Activated CD4-positive, alpha-beta T cell treated with anti-CD3 and anti-CD28 coated beads for 1 hour (primary cell): ENCODE data around the gene CAMK2N1.
"Not testable (repeated sequence)": the region's sequence is repeated elsewhere in the genome, so short reads cannot be mapped to it uniquely, and the experiment has no call there.

Experiments used
- DNase-seq: peaks from one replicate; pipeline ENCODE4 v3.0.0-alpha.2; 2020

The CAMK2N1 gene

DNA sequence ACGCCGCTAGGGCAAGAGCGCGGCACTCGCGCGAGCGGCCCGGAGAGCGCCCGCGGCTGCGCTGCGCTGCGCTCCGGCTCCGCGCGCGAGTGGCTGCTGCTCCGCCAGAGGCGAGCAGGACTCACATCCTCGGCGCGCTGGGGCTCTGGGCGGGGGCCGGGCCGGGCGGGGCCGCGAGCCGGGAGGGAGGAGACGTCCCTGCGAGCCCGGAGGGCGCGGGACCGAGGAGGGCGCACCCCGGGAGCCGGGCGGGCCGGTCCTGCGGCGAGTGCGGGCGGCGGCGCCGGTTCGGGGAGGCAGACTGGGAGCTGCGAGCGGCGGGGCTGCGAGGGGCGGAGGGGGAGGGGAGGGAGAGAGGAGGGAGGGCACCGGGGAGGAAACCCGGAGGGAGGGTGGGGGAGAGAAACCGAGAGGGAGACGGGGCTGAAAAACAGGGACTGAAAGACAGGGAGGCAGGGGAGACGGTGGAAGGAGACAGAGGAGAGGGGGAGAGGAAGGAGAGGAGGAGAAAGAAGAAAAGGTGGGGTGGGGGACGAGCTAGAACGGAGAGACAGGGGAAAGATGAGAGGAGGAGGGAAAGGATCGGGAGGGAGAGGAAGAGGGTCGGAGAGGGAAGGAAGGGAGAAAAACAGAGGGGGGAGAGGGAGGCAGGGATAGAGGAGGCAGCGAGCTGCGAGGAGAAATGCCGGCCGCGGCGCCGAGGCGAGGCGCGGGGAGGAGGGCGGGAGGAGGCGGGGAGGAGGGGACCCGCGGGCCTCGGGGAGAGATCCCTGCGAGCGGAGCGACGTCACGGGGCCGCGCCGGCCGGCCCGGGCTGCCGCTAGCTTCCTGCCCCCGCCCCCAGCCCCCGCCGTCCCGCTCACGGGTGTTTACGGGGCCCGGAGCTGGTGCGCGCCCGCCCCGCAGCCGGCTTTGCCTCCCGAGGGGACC lies at the start of gene CAMK2N1:
TSS of gene CAMK2N1 (minus strand) at position 684 of the 930 bp plus-strand sequence. CDS start 831 bp downstream, outside the sequence.
- DNase-seq: peak; percentile 46

DNA sequence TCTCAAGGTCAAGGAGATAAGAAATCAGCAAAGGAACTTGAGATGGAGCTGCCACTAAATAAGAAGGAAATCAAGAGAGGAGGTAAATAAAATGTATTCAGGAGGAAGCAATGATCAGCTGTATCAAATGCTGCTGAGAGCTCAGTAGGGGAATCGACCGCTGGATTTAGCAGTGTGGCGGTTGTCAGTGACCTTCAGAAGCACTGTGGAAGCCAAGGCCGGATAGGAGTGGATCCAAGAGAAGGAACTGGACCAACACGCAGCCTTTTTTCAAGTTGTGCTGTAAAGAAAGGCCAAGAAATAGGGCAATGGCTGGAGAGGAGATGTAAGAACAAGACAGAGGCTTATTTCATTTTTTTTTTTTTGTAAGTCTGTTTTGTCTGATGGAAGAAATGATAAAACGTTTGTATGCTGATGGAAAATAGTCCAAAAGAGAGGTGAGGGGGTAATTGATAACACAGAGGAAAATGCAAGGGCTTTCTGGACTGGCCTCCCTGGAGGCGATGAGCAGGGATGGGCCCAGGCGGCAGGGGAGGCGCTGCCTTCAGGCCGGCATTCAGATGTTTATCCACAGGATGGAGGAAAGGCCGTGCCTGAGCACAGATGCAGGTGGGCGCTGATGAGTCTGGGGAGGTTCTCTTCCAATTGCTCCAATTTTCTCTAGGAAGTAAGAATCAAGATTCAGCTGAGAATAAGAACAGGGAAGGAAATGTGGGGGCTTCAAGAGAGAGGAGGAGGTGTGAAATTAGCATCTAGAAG lies 48.8 kb upstream of the CAMK2N1 start:
- DNase-seq: no peak

DNA sequence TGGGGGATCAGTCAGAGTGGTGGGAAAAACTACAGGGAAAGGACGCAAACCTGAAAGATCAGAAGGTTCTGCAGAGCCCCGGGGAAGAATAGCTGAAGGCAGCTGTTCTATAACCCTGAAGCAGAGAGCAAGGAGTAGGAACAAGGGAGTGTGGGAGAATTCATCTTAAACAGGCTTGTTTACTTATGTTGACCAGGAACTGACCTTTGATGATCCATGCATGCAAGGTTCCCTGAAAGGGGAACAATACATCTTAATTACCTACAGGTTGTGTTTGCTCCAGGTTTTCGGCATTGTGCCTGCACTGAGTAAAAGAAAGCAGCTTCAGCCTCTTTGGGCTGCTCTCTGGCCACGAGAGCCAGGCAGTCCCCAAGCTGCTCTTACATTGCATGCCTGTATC lies 47.6 kb upstream of the CAMK2N1 start:
- no peak for DNase-seq

DNA sequence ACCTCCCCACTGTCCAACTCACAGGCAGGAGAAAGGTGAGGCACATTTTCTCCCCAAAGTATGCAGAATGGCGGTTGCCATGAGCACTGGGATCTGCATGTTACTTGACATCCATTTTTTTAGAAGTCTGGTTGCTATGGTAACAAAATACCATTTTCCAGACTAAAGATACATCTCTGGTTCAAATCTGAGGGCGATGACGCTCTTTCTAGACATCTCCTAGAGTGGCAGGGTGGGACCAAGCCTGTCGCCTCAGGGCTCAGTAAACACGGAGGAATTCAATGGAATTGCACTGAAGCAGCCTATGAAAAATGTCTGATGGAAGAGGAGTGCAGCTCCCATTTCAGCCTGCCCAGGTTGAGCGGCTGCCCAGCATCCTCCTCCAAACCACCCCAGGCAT lies 44.9 kb upstream of the CAMK2N1 start:
- DNase-seq: no peak

DNA sequence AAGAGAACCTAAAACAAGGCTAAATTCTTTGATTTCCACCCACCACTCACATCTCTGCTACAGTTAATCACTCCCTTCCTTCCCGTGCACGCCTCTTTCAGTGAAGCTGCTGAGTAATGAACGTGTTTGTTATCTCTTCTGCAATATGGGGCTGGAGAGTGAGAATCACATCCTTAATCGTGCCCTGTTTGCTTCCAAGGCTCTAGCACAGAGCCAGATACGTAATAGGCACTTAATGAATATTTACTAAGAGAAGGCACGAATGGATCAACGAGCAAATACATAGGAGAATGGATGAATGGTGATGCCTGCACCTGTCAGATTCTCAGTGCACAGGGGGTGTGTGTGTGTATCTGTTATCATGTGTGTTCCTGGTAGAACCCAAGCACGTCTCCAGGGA lies 44.3 kb upstream of the CAMK2N1 start:
- no peak for DNase-seq

DNA sequence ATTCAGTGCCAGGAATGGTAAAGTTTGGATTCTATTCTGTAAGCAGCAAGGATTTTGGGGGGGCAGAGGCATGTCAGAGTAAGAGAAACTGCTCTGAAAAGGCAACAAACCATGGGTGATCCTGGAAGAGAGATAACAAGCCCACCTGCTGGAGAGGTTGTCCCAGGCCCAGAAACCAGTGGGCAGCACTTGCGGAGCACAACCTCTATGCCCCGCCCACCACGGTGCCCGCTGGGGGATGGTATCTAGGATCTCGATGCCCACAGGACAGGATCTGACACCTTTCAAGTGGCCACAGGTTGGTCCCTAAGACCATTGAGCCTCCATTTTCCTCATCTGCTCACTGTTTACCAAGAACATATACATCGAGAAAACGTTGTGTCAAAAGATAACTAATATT lies 42.2 kb upstream of the CAMK2N1 start:
- DNase-seq: no peak

DNA sequence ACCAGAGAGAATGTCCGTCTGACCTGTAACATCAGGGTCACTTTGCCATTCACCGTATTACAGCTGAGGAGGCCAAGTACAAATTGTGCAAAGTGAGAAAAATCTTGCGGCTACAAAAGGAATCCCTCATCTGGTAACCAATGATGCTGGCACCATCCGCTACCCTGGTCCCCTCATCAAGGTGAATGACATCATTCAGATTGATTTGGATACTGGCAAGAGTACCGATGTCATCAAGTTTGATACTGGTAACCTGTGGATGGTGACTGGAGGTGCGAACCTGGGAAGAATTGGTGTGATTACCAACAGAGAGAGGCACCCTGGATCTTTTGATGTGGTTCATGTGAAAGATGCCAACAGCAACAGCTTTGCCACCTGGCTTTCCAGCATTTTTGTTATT lies 40.3 kb upstream of the CAMK2N1 start:
- DNase-seq: no peak

DNA sequence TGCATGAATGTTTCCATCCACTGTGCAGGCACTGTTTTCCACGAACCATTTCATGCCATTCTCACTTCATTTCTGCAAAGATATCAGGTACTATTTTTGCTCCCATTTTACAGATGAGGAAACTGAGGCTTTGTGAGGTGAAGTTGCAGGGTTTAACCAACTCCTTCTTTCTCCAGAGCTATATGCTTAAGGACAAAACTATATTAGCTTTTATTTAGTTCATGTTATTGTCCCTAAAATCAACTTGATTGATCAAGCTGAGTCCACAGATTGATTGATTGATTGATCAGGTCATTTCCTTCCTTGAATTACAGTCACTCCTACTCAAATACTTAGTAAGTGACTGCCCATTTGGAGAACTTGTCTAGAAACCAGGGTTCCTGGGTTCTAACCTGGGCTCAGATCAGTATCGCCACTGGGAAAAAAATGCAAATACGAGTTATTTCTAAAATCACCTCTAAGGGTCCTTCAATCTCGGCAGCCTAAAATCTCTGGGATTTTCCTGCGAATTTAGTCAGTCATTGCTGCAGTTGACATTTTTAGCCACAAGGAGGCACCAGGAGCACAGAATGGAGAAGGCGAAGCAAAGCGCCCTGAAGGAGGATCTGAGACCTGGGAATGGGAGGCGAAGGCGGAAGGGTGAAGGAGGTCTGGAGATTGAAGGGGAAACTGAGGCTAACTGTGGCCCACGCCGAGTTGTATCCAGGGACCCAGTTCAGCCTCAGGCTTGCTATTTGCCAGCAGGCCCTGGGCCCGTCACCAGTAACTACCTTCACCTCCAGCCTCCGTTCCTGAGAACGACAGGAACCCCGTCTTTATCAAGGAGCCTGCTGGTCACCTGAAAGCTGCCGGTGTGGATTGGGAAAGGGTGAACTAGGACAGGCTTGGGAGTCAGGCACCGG lies 36.2 kb upstream of the CAMK2N1 start:
- peak; percentile 33 for DNase-seq

DNA sequence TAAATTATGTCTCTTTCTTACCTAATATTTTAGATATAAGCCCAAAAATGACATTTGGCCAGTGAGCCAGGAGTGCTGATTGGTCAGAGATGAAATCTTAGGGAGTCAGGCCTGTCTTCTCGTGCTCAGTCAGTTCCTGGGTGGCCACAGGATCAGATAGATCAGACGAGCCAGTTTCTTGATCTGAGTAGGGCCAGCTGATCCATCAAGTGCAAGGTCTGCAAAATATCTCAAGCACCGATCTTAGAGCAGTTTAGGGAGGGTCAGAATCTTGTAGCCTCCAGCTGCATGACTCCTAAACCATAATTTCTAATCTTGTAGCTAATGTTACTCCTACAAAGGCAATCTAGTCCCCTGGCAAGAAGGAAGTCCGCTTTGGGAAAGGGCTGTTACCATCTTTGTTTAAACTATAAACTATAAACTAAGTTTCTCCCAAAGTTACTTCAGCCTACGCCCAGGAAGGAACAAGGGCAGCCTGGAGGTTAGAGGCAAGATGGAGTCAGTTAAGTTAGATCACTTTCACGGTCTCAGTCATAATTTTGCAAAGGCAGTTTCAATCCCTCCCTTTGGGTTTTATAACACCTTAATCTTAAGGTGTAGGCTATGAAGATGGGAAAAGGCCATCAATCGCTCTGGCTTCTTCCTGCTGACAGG lies 33.7 kb upstream of the CAMK2N1 start:
- DNase-seq: not testable (repeated sequence)

DNA sequence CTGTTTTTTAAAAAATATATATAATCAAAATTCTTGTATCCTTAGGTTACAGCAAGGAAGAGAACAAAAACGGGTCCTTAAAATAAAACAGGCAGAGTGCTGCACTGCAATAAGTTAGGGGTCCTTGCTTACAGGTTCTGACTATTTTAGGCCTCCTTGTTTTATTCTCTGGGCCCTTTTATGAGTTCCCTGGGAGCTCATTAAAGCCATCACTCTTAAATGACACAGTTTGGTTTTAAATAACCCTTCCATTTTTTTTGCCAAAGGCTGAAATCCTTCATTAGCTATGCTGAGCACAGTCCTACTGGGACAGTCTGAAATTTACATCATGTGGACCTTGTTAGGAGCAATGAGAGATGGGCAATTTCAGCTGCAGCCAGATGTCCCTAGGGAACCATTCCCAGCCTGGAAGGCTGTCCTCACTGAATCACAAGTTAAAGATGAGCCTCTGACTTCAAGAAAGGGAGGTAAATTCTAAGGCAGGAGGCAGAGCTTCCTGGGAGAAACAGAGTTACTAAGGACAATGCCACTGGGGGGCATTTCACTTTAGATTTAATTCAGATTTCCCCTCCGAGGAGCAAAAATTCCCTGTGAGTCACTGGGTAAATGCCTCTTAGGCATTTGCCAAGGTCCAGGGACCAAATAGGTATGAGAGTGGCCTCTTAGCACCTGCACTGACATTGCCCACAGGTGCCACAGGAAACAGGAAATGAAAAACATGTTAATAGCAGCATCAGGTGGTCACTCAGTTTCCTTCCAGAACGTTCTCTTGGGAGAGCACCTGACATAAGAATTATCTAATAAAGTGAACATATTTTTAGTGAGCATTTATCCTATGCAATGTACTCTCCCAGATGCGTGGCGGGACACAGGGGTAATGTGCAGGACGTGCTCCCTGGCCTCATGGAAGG lies 25.8 kb upstream of the CAMK2N1 start:
- DNase-seq: no peak

DNA sequence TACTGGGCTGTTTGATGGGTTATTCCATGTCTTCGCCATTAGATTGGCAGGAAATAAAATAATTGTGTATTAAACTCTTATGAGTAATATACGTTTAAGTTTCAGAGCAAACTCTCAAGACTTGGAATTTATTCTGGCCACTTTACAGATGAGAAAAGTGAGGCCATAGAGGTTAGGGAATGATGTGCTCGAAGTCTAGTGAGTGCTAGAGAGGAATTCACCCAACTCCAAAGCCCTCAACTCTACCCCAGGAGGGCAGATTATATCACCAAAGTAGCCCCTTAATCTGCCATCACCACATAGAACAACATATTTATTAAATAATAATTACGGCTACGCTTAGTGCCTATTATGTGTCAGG lies 22.4 kb upstream of the CAMK2N1 start:
- no peak for DNase-seq

DNA sequence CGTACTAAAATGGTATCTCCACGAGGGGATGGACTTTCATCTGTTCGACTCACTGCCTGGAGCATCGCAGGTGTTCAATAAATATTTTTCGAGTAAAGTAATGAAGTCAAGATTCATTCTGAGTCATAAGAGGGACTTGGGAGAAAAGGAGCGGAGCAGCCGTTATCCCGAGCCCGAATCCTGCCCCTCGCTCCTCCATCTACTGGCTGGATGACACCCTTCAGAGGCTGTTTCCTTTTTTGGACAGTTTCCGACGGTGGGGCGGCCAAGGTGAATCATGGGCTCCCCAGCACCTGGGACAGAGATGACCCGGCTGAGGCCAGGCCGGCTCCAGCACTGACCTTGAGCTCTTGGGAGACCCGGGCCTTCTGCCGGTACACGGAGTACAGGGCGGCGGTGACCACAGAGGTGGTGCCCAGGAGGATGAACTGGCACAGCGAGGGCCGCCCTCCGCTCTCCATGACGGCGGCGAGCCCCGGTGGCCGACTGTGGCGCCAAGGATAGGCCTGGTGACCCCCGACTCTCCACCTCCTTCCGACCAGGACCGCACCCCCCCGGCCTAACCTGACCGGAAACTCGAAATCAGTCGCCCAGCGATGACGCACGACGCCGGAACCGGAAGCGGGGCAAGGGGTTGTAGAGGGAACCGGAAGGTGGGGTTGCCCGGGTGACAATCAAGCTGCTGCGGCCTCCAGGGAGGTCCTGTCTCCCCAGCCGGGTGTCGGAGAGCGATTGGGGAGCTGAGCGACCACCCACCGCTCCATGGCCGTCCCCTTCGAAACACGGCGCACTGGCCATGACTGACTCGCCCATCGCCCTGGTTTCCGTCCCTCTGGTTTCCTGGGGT lies 21.8 kb upstream of the CAMK2N1 start, which contains the start of gene MUL1:
TSS of gene MUL1 (minus strand) at position 588 of the 847 bp plus-strand sequence. CDS start at position 461, 127 bp downstream.
- peak; percentile 89 for DNase-seq

DNA sequence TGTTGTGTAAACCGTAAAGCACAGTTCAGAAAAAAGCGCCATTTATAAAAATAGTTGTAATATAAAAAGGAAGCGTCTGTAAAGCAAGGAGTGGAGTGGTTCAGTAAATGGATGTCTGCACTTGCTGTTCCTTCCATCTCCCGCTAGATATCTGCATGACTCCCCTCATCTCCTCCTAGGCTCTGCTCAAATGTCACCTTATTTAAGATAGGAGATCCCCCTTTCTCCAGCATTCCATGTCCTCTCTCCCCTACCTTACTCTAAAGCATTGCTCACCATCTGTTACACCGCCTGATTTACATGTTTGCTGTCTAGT lies 21.2 kb upstream of the CAMK2N1 start:
- no peak for DNase-seq

DNA sequence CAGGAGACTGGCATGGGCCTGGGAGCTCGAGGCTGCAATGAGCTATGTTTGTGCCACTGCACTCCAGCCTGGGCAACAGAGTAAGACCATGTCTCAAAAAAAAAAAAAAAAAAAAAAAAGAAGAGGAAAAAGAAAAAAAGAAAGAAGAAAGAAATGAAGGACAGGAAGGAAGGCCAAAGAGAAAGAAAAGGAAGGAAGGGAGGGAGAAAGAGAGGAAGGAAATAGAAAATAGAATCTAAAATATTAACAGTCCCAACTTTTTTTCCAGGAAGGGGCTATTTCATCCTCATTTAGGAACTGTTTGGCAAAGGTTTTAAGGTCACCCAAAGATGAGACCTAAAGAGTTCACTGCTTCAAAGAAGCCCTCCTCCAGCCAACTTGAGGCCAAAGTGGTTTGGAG lies 19.5 kb upstream of the CAMK2N1 start:
- no peak for DNase-seq

DNA sequence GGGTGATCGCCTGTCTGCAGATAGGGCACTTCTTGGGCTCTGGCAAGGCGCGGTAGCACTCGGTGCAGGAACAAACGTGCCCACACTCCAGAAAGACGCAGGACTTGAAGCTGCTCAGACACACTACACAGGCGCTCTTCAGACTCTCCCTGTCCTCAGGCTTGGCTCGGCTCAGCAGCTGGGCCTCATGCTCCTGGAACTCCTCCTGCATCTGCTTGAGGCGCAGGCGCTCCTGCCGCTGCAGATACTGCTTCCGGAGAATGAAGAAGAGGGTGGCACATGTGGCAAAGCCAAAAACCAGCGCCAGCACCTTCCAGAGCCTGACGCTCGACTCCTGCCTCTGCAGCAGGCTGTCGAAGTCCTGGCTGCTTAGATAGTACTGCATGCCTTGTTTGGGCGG lies 14.7 kb upstream of the CAMK2N1 start:
- DNase-seq: no peak

DNA sequence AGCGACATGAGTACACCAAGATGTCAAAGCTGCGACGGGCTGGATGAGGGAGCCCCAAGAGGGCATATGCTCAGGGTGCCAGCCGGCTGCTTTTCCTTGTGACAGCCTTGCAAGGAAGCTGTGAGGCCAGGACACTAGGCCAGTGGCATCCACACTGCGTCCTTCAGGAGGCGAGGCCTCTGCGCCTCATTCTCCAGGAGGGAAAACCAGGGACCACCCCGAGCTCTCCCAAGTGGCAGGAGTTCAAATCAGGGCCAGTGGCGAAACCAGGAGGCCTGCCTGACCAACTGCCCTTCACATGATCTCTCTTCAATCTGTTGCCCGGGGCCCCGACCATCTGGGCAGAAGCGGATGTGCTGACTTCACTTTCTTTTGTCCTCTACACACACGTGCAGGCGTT lies 13.7 kb upstream of the CAMK2N1 start:
- DNase-seq: no peak

DNA sequence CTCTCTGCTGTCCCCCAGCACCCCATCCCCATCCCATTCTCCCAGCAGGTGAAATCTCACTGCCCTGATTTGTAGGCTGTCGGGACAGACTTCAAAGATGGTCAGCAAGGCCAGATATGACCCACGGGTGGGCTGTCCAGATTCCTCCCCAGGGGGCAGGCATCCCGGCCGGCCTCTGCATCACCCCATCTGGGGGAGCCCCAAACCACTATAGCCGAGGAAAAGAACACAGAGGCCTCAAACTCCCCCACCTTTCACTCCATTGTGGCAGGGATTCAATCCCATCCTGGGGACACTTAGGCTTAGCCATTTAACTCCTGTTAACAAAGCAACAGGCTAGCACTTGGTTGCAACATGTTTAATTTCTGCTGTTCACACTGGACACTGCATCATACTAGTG lies 13.1 kb upstream of the CAMK2N1 start:
- DNase-seq: no peak

DNA sequence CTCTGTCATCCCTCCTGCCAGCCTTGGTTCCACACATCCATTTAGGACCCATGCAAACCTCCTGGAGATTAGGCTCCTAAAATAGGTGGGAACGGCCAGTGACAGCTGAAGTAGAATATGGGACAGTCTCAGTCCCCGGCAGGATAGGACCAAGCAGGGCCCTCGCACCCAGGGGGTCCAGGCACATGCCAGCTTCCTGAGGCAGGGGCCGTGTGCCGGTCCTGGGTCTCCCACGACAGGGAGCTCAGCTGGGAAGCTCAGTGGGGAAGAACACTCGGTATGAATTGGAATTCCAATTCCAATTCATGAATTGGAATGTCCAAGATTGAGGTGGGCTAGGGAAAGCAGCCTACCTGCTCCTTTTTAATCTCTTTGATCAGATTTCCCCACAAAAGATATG lies 12.1 kb upstream of the CAMK2N1 start:
- no peak for DNase-seq

DNA sequence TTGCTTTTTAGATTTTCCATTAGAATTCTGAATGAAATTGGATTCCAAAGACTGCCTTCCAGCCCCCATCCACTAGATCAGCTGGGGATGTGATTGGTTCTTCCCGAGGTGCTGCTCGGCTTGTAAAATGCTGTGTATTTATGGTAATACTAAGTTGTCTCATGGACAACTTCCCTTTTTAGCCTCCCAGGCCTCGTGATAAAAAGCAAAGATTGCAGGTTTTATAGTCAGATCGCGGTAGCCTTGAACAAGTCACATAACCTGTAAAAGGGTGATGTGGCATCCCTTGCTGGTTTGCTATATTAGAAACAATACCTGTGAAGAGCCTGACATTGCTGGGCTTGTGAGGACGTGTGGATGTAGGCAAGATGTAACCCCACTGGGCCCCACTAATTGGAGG lies 11.5 kb upstream of the CAMK2N1 start:
- no peak for DNase-seq

DNA sequence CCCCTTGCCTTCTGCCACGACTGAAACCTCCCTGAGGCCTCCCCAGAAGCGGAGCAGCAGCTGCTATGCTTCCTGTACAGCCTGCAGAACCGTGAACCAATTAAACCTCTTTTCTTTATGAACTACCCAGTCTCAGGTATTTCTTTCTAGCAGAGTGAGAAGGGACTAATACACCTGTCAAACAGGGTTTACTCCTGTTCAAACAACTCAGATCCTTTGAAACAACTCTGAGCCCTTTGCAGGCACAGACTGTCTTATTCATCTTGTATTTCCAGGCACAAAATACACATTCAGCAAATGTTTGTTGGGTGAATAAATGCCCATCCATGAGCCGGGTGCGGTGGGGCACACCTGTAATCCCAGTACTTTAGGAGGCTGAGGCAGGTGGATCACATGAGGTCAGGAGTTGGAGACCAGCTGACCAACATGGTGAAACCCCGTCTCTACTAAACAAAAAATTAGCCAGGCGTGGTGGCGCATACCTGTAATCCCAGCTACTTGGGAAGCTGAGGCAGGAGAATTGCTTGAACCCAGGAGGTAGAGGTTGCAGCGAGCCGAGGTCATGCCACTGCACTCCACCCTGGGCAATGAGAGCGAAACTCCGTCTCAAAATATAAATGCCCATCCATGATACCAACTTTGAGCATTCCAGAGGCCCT lies 10.8 kb upstream of the CAMK2N1 start:
- not testable (repeated sequence) for DNase-seq
